ENCODE data around the gene PAFAH2.

- no peak for TF ChIP-seq CTCF (IDR thresholded peaks at IDR 0.05; ENCODE audit: insufficient read depth, low read length)
- peak; percentile 73; the same call in 1 of the 2 replicates for TF ChIP-seq SPI1 (IDR thresholded peaks at IDR 0.05; ENCODE audit: borderline replicate concordance, low read depth)
These were observed 26.6 kb downstream of the PAFAH2 start for GRCh38 chr1:25971066-25971810.

All from HL-60 (cell line).